Kidney tubule cell (primary cell): Measurements from ENCODE around the gene STXBP6.
"Not testable (repeated sequence)": the region's sequence is repeated elsewhere in the genome, so short reads cannot be mapped to it uniquely, and the experiment has no call there.

Experiments
- DNase-seq: peaks from one replicate; pipeline ENCODE4 v3.0.0-alpha.2; 2018; ENCODE audit warnings: low spot score

The STXBP6 gene

DNA sequence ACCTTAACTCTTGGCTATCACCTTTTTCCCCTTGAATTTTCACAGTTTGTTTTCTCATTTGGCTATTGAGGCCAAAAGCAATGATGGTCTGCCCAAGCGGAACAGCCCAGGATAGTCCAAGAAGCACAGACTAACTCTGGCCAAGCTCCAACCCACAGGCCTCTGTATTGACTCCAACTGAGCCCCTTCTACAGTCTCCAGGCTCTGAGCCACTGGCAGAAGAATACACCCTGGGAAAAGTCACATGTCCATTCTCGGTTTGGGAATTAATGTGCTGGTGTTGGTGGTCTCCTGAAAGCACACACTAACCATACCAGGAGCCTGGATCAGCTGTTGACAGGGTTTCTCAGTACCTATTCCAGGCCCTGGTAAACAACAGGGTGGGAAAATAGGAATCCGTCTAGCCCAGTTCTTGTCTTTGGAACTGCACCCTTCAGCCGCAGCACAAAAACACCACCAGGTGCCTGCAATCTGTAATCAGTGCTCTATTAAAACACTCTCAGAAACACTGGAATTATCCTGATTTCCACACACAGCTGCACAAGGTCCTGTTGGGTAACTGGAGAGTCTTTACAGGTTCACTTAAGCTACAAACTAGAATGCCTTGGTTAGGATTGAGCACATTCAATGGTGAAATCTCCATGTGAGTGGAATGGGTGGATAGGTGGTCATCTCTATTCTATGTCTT is 63.6 kb downstream of the STXBP6 start:
- DNase-seq = peak; percentile 40

DNA sequence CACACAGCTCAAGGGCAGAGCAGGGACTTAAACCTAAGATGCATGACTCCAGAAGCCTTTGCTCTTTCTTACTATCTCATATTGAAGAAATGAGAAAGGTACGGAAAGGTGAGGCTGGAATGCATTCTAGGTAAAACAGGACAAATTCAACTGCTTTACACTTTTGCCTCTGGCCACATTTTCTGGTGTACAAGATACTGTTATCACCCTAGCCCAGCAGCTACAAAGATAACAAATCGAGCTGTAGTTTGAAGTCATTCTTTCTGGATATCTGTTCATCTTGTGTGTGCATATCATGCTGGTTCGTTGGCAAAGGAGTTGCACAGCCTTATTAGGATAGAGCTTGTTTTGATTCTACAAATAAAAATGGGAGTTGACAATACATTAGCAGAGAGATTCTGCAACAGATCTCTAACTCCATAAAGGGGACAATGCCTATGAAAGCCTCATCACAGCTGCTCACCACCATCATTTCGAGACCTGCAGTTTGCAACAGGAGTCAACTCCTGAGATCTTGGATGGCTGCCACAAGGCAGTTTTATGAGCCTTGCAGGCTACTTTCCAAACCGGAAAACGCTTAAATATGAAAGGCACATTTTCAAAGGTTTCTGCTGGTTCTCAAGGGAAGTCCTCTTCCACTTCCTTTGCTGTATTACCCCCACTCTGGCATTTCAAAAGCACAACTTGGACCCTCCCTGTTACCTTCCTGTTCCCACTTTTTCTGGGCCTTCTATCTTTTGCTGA is 64.9 kb downstream of the STXBP6 start:
- peak; percentile 38 for DNase-seq

DNA sequence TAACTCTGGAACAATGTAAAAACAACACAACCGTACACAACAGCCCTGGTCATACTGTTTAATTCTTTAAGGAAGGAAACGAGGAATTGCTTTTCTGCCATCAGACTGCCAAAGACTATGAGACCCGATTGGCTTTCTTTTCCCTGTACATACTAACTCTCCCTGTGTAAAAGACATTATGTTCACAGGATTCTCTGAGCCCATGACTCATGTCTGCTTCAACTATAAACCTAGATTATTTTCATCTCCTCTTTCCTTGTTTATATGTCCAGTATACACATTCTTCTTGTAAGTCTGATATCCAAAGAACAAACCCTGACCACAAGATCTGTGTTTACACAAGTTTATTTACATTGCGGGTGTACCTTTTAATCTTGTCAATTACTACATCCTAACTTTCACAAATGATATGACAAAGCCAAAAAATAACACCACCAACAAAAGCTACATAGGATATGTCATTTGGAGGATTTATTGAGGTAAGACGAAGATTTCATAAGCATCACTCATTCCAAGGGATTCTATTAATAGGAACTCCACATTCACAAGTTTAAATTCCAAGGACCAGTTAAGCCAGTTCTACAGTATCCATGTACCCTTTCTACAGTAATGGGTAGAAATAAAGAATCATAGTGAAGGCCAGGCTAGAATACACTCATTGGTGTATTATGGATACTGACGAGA is 67.3 kb downstream of the STXBP6 start:
- peak; percentile 61 for DNase-seq

DNA sequence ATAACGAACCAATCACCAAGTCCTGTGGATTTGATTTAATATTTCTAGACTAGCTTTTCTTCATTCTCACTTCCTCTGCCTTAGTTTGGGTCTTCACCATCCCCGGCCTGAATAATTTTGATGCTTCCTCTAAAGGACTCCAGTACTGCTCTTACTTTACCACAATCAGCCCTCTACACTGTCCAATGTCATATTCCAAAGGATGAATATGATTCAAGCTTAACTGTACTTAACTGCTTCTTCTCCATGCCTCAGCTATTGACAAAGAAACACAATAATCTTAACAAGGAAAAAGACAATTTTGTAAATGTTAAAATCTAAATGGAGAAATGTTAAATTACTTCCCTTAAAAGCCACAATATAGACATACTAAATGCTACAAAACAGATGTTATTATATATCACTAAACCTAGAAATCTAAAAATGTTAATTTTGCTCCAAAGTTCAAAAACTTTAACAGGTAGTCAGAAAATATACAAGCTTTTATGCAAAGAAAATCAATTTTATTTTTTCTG is 70.2 kb downstream of the STXBP6 start:
- no peak for DNase-seq

DNA sequence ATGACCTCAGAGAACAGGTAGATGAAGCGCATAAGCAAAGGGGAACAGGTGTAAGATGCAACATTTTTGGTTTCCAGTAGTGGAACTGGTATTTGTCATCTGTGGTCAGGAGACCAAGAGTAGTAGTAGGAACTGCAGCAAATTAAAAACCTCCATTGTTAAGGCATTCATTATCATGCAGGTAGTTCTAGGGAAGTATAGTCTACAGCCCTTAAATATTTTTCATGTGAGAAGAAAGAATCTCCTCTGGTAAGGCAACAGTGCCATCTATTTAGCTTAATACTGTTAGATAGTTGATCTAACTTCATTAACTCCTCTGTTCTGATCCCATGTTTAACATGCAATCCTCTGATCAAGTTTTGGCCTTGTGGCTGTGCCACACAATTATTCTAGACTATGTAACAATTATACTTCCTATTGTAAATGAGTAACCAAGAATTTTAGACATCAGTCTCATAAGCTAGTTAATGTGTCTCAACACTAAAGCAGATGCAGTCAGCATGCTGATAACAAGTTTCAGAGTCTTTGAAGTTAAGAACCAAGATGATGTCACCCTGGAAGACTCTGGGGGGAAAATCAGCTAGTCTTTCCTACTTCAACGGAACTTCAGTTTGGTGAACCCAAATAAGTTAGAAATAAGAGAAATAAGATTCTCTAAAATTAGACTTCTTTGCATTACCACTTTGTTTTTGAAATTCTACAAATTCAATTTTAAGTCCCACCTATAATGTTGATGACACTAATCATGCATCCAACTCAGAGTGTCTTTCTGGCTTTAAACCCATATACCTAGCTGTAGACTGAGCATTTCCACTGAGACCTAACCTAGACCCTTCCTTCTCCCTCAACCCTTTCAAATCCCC is 70.9 kb downstream of the STXBP6 start:
- peak; percentile 89 for DNase-seq

DNA sequence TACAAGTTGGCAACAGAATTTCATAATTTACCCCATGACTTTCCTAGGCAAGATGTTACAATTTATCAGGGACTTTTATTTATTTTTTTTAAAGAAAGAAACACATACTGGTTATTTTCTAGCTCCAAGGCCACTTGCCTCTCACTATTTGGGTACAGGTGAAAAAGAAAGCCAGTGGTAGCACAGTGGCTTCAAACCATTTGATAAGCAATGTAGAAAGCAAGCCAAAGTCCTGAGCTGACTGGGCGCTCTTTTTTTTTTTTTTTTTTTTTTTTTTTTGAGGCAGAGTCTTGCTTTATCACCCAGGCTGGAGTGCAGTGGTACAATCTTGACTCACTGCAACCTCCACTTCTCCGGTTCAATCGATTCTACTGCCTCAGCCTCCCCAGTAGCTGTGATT is 73.3 kb downstream of the STXBP6 start:
- DNase-seq = no peak

DNA sequence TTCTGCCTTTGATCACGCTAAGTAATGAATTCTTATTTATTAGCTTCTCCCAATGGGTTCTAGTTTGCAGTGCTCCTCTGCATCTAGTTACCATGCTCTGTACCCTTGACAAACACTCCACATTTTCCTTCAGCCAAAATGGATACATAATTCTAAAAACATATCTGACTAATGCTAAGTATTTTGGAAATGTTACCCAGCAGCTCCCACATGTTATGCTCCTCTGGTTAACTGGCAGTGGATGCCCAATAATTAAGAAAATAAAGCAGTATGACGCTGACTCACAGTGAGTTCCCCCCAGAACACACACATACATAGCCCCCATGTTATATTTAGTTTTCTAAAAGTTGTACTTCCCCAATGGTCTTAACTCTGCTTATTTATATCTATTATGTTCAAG is 74.6 kb downstream of the STXBP6 start:
- no peak for DNase-seq

DNA sequence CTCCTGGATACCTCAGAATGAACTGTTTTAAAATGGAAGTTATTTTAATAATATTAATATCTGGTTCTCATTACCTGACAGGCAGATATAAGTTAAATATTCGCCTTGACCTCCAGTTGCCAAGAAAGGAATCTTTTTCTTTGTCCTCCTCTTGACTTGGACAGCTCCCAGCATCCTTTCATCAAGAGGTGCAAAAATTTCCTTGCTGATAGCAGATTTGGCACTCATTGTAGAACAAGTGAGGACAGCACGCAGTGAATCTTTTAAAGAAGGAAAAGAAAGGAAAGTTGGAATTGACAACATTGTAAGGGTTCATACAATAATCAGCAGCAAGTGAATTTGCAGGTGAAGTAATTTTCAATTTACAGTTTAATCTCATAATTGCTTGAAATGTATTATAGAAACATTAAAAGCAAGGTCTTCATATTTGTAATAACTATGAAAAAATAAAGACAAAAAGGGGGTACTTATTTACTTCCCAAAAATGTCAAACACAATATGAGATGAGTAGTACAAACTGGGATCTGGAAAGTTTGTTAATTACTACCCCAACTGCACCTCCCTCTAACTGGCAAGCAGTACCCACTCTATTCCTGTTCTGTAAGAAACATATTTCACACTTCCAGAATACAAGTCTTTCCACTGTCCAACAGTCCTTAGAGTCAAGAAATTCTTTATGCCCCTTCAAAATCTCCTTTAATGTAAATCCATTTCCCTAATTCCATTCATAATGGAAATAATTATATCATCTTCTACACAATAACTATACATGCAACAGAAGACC is 75.2 kb downstream of the STXBP6 start:
- no peak for DNase-seq

DNA sequence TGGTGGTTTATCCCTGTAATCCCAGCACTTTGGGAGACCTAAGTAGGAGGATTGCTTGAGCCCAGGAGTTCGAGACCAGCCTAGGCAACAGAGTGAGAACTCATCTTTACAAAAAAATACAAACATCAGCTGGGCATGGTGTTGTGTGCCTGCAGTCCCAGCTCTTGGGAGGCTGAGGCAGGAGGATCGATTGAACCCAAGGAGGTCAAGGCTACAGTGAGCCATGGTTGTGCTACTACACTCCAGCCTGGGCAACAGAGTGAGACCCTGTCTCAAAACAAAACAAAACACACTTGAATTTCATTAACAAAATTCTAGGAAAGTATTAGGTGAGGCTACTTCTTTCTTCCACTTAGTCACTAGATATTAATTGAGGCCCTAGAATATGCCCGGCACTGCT is 77.1 kb downstream of the STXBP6 start:
- no peak for DNase-seq

DNA sequence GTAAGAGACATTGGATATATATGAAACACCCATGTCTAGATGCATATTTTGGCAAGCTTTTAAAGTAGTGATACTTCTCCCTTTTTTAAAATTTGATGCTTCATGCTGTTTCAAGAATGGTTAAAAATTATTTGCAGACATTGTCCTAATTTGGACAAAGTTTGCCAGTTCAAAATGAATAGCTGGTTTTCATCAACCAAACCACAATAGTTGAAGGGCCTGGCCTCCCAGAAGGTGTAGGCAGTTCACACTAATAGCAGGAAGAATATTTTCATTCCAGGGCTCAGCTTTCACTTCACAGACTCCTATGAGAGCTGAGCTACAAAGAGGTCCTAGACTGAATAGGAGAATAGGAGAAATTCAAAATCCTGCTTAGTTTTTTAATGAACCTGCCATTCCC is 78.7 kb downstream of the STXBP6 start:
- no peak for DNase-seq

DNA sequence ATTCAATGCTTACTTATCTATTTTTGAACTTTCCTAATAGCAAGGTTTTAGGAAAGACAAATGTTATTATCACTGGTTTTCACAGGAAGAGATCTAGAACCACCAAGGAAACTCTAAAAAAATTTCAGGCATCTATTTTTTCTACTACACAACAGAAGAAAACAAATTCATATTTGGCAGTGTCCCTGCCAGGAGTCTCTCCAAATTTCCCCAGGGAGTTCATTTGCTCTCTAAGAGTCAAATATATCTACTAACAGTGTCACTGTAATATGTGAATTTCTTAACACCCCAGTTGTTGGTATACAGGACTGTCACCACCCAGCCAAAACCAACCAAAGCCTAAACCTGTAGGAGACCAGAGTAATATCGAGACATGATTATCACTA is 83.4 kb downstream of the STXBP6 start:
- no peak for DNase-seq

DNA sequence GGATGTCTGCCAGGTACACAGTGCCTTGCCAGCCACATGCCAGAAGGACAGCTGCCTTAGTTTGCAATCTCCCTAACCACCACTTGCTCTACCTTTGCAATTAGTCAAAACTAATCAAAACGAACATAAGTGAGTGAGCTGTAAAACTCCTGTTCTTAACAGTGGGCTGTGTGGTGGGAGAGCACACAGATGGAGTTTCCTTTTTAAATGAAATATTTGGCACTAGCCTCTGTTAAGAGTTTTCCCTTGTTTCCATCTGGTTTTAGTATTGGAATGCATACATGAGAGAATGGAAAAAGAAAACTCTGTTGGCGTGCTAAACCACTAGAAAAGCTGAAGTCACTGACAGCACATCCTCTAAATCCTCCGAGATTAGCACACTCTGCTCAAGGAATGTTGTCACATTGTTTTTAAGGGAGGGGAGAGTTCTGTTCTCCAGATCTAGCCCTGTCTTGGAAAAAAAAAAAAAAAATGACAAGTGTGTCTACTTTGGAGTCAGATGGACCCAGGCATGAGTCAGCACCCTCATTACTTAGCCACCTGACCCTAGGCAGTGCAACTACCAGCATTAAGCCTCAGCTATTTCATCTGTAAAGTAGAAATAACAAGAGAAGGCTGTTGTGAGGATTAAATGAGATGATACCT is 83.9 kb downstream of the STXBP6 start:
- DNase-seq = peak; percentile 75

DNA sequence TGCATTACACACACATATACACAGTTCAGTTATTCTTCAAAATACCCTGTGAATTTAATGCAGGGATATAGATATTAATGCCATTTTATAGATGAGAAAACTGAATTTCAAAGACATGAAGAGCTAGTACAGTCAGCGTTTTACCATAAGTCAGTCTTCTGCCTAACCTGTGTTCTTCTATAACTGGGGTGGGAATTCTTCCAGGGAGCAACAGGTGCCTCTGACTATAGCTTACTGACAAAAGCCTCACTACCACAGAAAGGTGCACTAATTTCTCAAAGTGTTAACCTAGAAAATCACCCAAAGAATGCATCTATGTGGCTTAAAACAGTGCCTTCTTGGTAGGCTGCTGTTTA is 84.4 kb downstream of the STXBP6 start:
- no peak for DNase-seq

DNA sequence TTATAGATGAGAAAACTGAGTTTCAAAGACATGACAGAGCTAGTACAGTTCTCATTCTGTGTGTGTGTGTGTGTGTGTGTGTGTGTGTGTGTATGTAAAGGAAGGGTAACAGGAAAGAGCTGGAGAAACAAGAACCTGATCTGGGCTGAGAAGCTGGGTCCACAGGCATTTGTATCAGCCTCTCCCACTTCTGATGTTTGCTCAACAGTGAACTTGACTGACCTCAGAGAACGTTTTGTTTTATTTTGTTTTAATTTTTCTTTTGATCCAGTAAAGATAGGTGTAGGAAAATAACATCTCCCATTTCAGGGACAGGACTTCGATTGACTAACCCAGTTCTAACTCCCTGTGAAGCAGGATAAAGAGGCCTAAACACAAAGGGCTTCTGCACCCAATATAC is 85.4 kb downstream of the STXBP6 start:
- DNase-seq = no peak

DNA sequence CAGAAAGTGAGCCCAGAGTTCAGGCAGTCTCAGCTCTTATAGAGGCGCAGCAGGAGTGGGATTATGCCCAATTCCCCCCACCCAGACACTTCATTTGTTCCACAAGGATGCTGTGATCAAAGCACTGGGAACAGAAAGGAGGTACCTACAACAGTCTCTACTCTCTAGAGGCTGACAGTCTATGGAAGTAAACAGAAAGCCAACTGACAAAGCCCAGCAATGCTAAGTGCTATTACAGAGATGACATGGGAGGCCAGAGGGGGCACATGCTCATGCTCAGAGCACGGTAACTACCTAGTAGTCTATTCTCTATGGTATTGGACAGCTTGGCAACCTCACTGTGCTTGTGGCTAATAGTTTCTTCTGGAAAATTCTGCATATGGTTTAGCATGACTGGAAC is 85.9 kb downstream of the STXBP6 start:
- DNase-seq = no peak

DNA sequence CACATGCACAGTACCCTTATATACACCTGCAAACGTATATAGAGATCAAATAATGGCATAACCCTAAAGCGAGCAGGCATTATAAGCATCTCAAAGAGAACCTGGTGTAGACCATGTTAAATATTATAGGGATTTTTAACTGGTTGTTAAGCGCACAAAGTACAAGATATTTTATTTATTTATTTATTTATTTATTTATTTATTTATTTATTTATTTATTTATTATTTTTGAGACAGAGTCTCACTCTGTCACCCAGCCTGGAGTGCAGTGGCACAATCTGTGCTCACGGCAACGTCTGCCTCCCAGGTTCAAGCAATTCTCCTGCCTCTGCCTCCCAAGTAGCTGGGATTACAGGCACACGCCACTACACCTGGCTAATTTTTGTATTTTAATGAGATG is 87.8 kb downstream of the STXBP6 start:
- DNase-seq = not testable (repeated sequence)

DNA sequence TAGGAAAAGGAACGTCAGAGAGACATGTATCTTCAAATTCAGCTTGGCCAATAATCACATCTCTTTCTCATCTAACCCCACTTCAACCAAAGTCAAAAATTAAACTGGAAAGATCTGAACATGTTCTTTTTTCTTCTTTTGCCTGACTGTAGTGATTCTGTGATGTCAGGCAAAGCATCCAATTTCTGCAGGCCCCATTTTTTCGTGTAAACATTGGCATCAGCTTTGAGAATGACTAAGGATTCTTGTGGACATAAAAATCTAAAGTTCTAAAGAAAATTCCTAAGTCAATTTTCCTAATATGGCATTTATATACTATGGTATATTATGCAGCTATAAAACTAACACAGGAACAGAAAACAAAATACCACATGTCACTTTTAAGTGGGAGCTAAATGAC is 89.1 kb downstream of the STXBP6 start:
- no peak for DNase-seq

DNA sequence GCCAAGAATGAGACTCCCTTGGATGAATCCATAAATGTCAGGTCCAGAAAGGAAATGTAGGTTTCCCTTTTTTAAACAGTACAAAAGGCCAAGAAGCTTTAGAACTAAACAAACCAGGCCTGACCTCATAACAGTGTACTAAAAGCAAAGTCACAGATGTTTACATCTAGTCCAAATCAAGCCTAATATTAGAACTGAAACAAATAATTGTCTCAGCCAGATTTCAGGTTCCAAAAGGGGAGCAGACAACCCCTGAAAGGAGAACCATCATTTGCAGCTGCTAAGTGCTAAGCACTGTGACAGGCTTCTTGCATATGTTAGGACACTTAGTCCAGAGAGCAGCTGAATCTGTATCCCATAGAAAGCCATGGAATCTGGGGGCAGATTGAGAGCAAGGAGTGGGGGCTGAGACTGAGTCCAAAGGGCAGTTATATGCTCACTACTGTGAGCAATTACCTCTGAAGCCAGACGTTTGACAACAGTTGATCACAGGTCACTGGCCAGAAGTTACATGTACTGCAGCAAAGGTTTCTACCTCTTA is 90.1 kb downstream of the STXBP6 start:
- DNase-seq = no peak

DNA sequence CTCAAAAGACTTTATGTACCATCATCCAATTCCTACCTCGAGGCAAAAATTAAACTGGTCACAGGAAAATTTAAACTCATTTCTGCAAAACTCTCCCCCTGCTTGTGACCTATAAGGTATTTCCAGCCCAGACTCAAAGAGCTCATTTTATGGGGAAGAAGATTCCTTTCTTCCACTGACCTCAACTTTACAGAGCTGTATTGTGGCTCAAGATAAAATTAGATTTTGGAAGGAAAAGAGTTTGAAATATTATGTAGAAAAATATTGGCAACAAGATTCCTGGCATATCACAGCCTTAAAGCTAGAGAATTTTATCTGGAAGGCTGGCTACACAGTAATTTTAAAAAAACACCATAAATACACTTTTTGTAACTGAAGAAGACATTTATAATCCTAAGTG is 91.7 kb downstream of the STXBP6 start:
- no peak for DNase-seq

DNA sequence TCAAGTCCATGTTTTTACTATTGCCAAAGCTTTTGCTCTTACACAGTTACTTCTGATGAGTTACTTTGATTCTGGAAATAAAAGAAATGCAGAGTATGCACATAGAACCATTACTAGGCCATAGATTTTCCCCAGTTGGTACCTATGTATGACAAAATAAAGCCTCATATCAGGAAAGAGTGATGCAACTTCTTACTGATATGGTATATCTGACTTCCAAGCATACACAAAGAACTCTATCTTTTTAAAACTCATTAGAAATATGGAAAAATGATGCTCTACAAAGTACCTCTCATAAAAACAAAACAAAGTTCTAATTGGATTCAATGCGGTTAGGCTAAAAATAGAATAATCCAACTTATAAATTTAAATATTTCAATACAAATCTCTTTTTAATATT is 92.1 kb downstream of the STXBP6 start:
- DNase-seq = no peak

DNA sequence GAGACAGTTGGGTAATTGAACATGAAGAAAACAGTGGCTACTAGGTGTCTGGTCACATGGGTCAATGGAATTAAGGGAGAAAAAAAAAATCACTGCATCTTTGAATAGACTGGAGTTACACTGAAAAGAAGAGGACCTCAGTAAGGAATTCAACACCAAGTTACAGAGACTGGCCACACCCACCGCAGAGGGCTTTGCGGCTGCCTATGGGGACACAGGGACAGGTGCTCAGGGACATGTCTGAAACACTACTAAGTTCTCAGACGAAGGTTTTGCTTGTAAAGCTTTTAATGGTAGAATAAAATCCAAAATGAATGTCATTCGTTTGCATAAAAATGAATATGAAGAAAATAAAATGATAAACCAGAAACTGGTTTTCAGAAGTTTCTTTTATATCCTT is 93.8 kb downstream of the STXBP6 start:
- no peak for DNase-seq
